ENCODE data around the gene EID2.

EID2 gene

GRCh38 chr19:39544226-39544903 lies 4.4 kb upstream of the EID2 start:
- Histone ChIP-seq H2BK12ac (ENCODE audit: low read length in 2 of 2) (no peak overlapping the region), H2BK120ac (ENCODE audit: low read depth, low read length) (no peak overlapping the region), H3K79me1 (replicated peaks; ENCODE audit: low read length, poor library complexity, severe bottlenecking) (no peaks in the 10 kb centered on the region), H3K27me3 (ENCODE audit: control insufficient read depth in 1 of 2, insufficient read depth in 1 of 2, low read length in 2 of 2) (peaks cover 14 to 19% of the 10 kb centered on the region in 2 experiments), H3K23ac (ENCODE audit: low read length in 2 of 2) (no peak overlapping the region), H2AK5ac (ENCODE audit: low read length, severe bottlenecking) (no peak overlapping the region), H2AFZ (ENCODE audit: low read depth, low read length) (no peak overlapping the region), H4K8ac (ENCODE audit: low read length) (no peak overlapping the region), H3K36me3 (ENCODE audit: control insufficient read depth in 1 of 2, insufficient read depth in 2 of 2, low read depth in 1 of 2, low read length in 2 of 2) (no peaks in the 10 kb centered on the region), H3K18ac (ENCODE audit: low read depth in 1 of 2, low read length in 2 of 2) (no peak overlapping the region), H3K27ac (ENCODE audit: low read length, poor library complexity, severe bottlenecking) (no peak overlapping the region), H3K9me3 (ENCODE audit: control insufficient read depth, low read length) (no peaks in the 10 kb centered on the region), H2BK15ac (ENCODE audit: low read depth, poor library complexity, severe bottlenecking) (no peak overlapping the region), H3K9ac (ENCODE audit: low read length) (no peak overlapping the region), H2BK5ac (ENCODE audit: low read depth, low read length, poor library complexity, severe bottlenecking) (no peak overlapping the region), H3K14ac (ENCODE audit: low read length in 2 of 2) (no peak overlapping the region), H3K4me2 (ENCODE audit: low read length, poor library complexity, severe bottlenecking) (no peak overlapping the region), H4K91ac (ENCODE audit: low read length) (no peak overlapping the region), H3K4ac (ENCODE audit: low read depth in 1 of 2, low read length in 2 of 2) (no peak overlapping the region), H3K4me1 (ENCODE audit: control insufficient read depth, insufficient read depth, low read depth, low read length) (no peaks in the 10 kb centered on the region), H3K4me3 (ENCODE audit: insufficient read depth in 1 of 2, low read depth in 1 of 2, low read length in 2 of 2) (no peak overlapping the region)
- DNase-seq = peak; percentile 50
- 82% methylated on average over 7 of the region's 7 CpGs for WGBS

GRCh38 chr19:39543477-39543857 lies 3.5 kb upstream of the EID2 start:
- Histone ChIP-seq H2BK15ac (ENCODE audit: low read depth, poor library complexity, severe bottlenecking) (no peak overlapping the region), H2BK12ac (ENCODE audit: low read length in 2 of 2) (no peak overlapping the region)

GRCh38 chr19:39542206-39542605 lies 2.2 kb upstream of the EID2 start:
- no peak overlapping the region for H3K14ac ChIP-seq (ENCODE audit: low read length in 2 of 2)
- H3K4me2 ChIP-seq (ENCODE audit: low read length, poor library complexity, severe bottlenecking) = no peak overlapping the region
- no peak overlapping the region for H3K9ac ChIP-seq (ENCODE audit: low read length)
- H3K18ac ChIP-seq (ENCODE audit: low read depth in 1 of 2, low read length in 2 of 2) = no peak overlapping the region
- peaks cover 2% of the 10 kb centered on the region for H3K79me1 ChIP-seq (replicated peaks; ENCODE audit: low read length, poor library complexity, severe bottlenecking)
- DNase-seq = no peak
- no peak overlapping the region for H3K27ac ChIP-seq (ENCODE audit: low read length, poor library complexity, severe bottlenecking)
- no peaks in the 10 kb centered on the region for H3K36me3 ChIP-seq (ENCODE audit: control insufficient read depth in 1 of 2, insufficient read depth in 2 of 2, low read depth in 1 of 2, low read length in 2 of 2)
- H3K9me3 ChIP-seq (ENCODE audit: control insufficient read depth, low read length) = no peaks in the 10 kb centered on the region
- peaks cover 9 to 12% of the 10 kb centered on the region in 2 experiments for H3K27me3 ChIP-seq (ENCODE audit: control insufficient read depth in 1 of 2, insufficient read depth in 1 of 2, low read length in 2 of 2)
- no peak overlapping the region for H4K8ac ChIP-seq (ENCODE audit: low read length)
- H4K91ac ChIP-seq (ENCODE audit: low read length) = no peak overlapping the region
- H2BK120ac ChIP-seq (ENCODE audit: low read depth, low read length) = no peak overlapping the region
- H3K23ac ChIP-seq (ENCODE audit: low read length in 2 of 2) = no peak overlapping the region
- no peak overlapping the region for H3K4me3 ChIP-seq (ENCODE audit: insufficient read depth in 1 of 2, low read depth in 1 of 2, low read length in 2 of 2)
- H2BK12ac ChIP-seq (ENCODE audit: low read length in 2 of 2) = no peak overlapping the region
- no peak overlapping the region for H2BK15ac ChIP-seq (ENCODE audit: low read depth, poor library complexity, severe bottlenecking)
- WGBS = 95% methylated on average over 2 of the region's 2 CpGs
- H2AFZ ChIP-seq (ENCODE audit: low read depth, low read length) = no peak overlapping the region
- H2BK5ac ChIP-seq (ENCODE audit: low read depth, low read length, poor library complexity, severe bottlenecking) = no peak overlapping the region
- H3K4me1 ChIP-seq (ENCODE audit: control insufficient read depth, insufficient read depth, low read depth, low read length) = no peaks in the 10 kb centered on the region
- H2AK5ac ChIP-seq (ENCODE audit: low read length, severe bottlenecking) = no peak overlapping the region
- H3K4ac ChIP-seq (ENCODE audit: low read depth in 1 of 2, low read length in 2 of 2) = no peak overlapping the region

More at GRCh38 chr19:39543477-39543857, 3.5 kb upstream of the EID2 start:
- Histone ChIP-seq H3K18ac (ENCODE audit: low read depth in 1 of 2, low read length in 2 of 2) (no peak overlapping the region), H3K4ac (ENCODE audit: low read depth in 1 of 2, low read length in 2 of 2) (no peak overlapping the region), H3K4me2 (ENCODE audit: low read length, poor library complexity, severe bottlenecking) (no peak overlapping the region), H3K4me1 (ENCODE audit: control insufficient read depth, insufficient read depth, low read depth, low read length) (no peaks in the 10 kb centered on the region), H4K91ac (ENCODE audit: low read length) (no peak overlapping the region), H2AK5ac (ENCODE audit: low read length, severe bottlenecking) (no peak overlapping the region), H3K79me1 (replicated peaks; ENCODE audit: low read length, poor library complexity, severe bottlenecking) (no peaks in the 10 kb centered on the region), H3K27ac (ENCODE audit: low read length, poor library complexity, severe bottlenecking) (no peak overlapping the region), H3K14ac (ENCODE audit: low read length in 2 of 2) (no peak overlapping the region), H4K8ac (ENCODE audit: low read length) (no peak overlapping the region), H3K4me3 (ENCODE audit: insufficient read depth in 1 of 2, low read depth in 1 of 2, low read length in 2 of 2) (no peak overlapping the region), H2AFZ (ENCODE audit: low read depth, low read length) (no peak overlapping the region), H3K23ac (ENCODE audit: low read length in 2 of 2) (no peak overlapping the region), H3K9ac (ENCODE audit: low read length) (no peak overlapping the region), H2BK120ac (ENCODE audit: low read depth, low read length) (no peak overlapping the region), H3K9me3 (ENCODE audit: control insufficient read depth, low read length) (no peaks in the 10 kb centered on the region), H3K27me3 (ENCODE audit: control insufficient read depth in 1 of 2, insufficient read depth in 1 of 2, low read length in 2 of 2) (peaks cover 14 to 19% of the 10 kb centered on the region in 2 experiments), H3K36me3 (ENCODE audit: control insufficient read depth in 1 of 2, insufficient read depth in 2 of 2, low read depth in 1 of 2, low read length in 2 of 2) (no peaks in the 10 kb centered on the region), H2BK5ac (ENCODE audit: low read depth, low read length, poor library complexity, severe bottlenecking) (no peak overlapping the region)
- WGBS = 80% methylated on average over 3 of the region's 3 CpGs
- DNase-seq = no peak

GRCh38 chr19:39540333-39540673 lies 342 bp upstream of the EID2 start:
- no peak overlapping the region for H3K23ac ChIP-seq (ENCODE audit: low read length in 2 of 2)
- no peak overlapping the region for H2AK5ac ChIP-seq (ENCODE audit: low read length, severe bottlenecking)
- H3K4me2 ChIP-seq (ENCODE audit: low read length, poor library complexity, severe bottlenecking) = peak overlapping the region; percentile 64
- no peak overlapping the region for H2BK12ac ChIP-seq (ENCODE audit: low read length in 2 of 2)
- peak overlapping the region; percentile 97 for H3K9ac ChIP-seq (ENCODE audit: low read length)
- no peak overlapping the region for H4K91ac ChIP-seq (ENCODE audit: low read length)
- 23% methylated on average over 7 of the region's 10 CpGs for WGBS
- H3K36me3 ChIP-seq (ENCODE audit: control insufficient read depth in 1 of 2, insufficient read depth in 2 of 2, low read depth in 1 of 2, low read length in 2 of 2) = no peaks in the 10 kb centered on the region
- peaks cover 2% of the 10 kb centered on the region for H3K79me1 ChIP-seq (replicated peaks; ENCODE audit: low read length, poor library complexity, severe bottlenecking)
- no peak for DNase-seq
- H2BK5ac ChIP-seq (ENCODE audit: low read depth, low read length, poor library complexity, severe bottlenecking) = no peak overlapping the region
- no peak overlapping the region for H3K18ac ChIP-seq (ENCODE audit: low read depth in 1 of 2, low read length in 2 of 2)
- H3K9me3 ChIP-seq (ENCODE audit: control insufficient read depth, low read length) = no peaks in the 10 kb centered on the region
- H3K27me3 ChIP-seq (ENCODE audit: control insufficient read depth in 1 of 2, insufficient read depth in 1 of 2, low read length in 2 of 2) = no peaks in the 10 kb centered on the region
- H2AFZ ChIP-seq (ENCODE audit: low read depth, low read length) = no peak overlapping the region
- H3K27ac ChIP-seq (ENCODE audit: low read length, poor library complexity, severe bottlenecking) = no peak overlapping the region
- no peak overlapping the region for H2BK120ac ChIP-seq (ENCODE audit: low read depth, low read length)
- H3K4me1 ChIP-seq (ENCODE audit: control insufficient read depth, insufficient read depth, low read depth, low read length) = no peaks in the 10 kb centered on the region
- no peak overlapping the region for H4K8ac ChIP-seq (ENCODE audit: low read length)
- no peak overlapping the region for H2BK15ac ChIP-seq (ENCODE audit: low read depth, poor library complexity, severe bottlenecking)
- H3K4ac ChIP-seq (ENCODE audit: low read depth in 1 of 2, low read length in 2 of 2) = no peak overlapping the region
- H3K14ac ChIP-seq (ENCODE audit: low read length in 2 of 2) = no peak overlapping the region
- H3K4me3 ChIP-seq (ENCODE audit: insufficient read depth in 1 of 2, low read depth in 1 of 2, low read length in 2 of 2) = peak overlapping the region in 1 of 2 experiments; percentile 90

Measured in mesenchymal stem cell (in vitro differentiated cells and primary cell).